Left hindlimb (tissue), 1 donor: ENCODE measurements around the gene ITGB5.
"Not testable (repeated sequence)": the region's sequence is repeated elsewhere in the genome, so short reads cannot be mapped to it uniquely, and the experiment has no call there.

Source experiments
- DNase-seq: peaks from one replicate; pipeline ENCODE4 v3.0.0-alpha.2; 2018

ITGB5 gene

GRCh38 chr3:124833710-124834332, 53.3 kb downstream of the ITGB5 start:
- DNase-seq: no peak

GRCh38 chr3:124832782-124833709, 54.1 kb downstream of the ITGB5 start:
- DNase-seq: no peak

- DNase-seq: no peak
Measured at GRCh38 chr3:124831628-124832199, 55.5 kb downstream of the ITGB5 start.

- DNase-seq: no peak
Measured at GRCh38 chr3:124829819-124830554, 57.2 kb downstream of the ITGB5 start.

GRCh38 chr3:124829178-124829818, 57.9 kb downstream of the ITGB5 start:
- DNase-seq: no peak

GRCh38 chr3:124827476-124828206, 59.5 kb downstream of the ITGB5 start:
- not testable (repeated sequence) for DNase-seq

GRCh38 chr3:124826703-124827102, 60.5 kb downstream of the ITGB5 start:
- DNase-seq: no peak

GRCh38 chr3:124824286-124824915, 62.8 kb downstream of the ITGB5 start:
- no peak for DNase-seq

GRCh38 chr3:124823648-124824047, 63.5 kb downstream of the ITGB5 start:
- DNase-seq: no peak

- DNase-seq: no peak
Measured at GRCh38 chr3:124823206-124823605, 64.0 kb downstream of the ITGB5 start.

GRCh38 chr3:124821356-124821755, 65.8 kb downstream of the ITGB5 start:
- DNase-seq: no peak

GRCh38 chr3:124818398-124819091, 68.6 kb downstream of the ITGB5 start:
- DNase-seq: no peak

- no peak for DNase-seq
Measured at GRCh38 chr3:124817079-124817478, 70.1 kb downstream of the ITGB5 start.

GRCh38 chr3:124816206-124816605, 71.0 kb downstream of the ITGB5 start:
- no peak for DNase-seq

- DNase-seq: no peak
Measured at GRCh38 chr3:124815781-124816180, 71.4 kb downstream of the ITGB5 start.

GRCh38 chr3:124814620-124815421, 72.3 kb downstream of the ITGB5 start:
- DNase-seq: no peak

GRCh38 chr3:124813541-124813940, 73.6 kb downstream of the ITGB5 start:
- DNase-seq: no peak

- DNase-seq: peak; percentile 83
Measured at GRCh38 chr3:124812291-124813265, 74.6 kb downstream of the ITGB5 start.

- no peak for DNase-seq
Measured at GRCh38 chr3:124811436-124811835, 75.7 kb downstream of the ITGB5 start.
